H1 (cell line): ENCODE data around the gene PIK3C2G. TPM values are rescaled to one million over a fixed set of nuclear protein-coding genes. Genes with fewer than 3 reads are reported as not detected.

Experiments
- CTCF ChIA-PET: fragments of 300-600 bp; sonication (Branson Sonifier 250); formaldehyde crosslinking; loops from one replicate; lab custom pipeline; 2021; ENCODE audit not compliant: partially characterized antibody; lab: Charles Lee
- POLR2A ChIA-PET: fragments of 300-600 bp; sonication (Branson Sonifier 250); formaldehyde crosslinking; loops from one replicate; lab custom pipeline; 2021; ENCODE audit warnings: inconsistent platforms; ENCODE audit not compliant: partially characterized antibody; lab: Charles Lee
- DNase-seq, 2 experiments: peaks; one replicate each; pipeline versions ENCODE4 v3.0.0 to v3.0.0-alpha.2; 2010 to 2022; ENCODE audit warnings: low spot score in 2 of 2, low read depth in 1 of 2, mixed read lengths in 1 of 2
- FAIRE-seq: peaks from 2 replicates; lab custom pipeline; 2011; peaks lifted over from hg19 to GRCh38; lab: Jason Lieb, UNC
- H2AFZ ChIP-seq: 2 replicates; pipeline ENCODE4 v1.8.1; 2012; ENCODE audit warnings: low read length, inconsistent platforms
- H2AK5ac ChIP-seq: 2 replicates; pipeline ENCODE4 v1.6.1; 2013; ENCODE audit warnings: low read depth, low read length
- H2BK120ac ChIP-seq: replicated peaks from 2 replicates; pipeline ENCODE3; 2013; ENCODE audit warnings: low read depth, low read length, inconsistent platforms
- H2BK12ac ChIP-seq: 2 replicates; pipeline ENCODE4 v1.6.1; 2013; ENCODE audit warnings: low read depth, low read length
- H2BK15ac ChIP-seq: 2 replicates; pipeline ENCODE4 v1.6.1; 2013; ENCODE audit warnings: low read length
- H2BK20ac ChIP-seq: 2 replicates; pipeline ENCODE4 v1.6.1; 2013; ENCODE audit warnings: low read length
- H2BK5ac ChIP-seq: 2 replicates; pipeline ENCODE4 v1.6.1; 2013; ENCODE audit warnings: low read depth, low read length
- H3K14ac ChIP-seq: 2 replicates; pipeline ENCODE4 v1.6.1; 2013; ENCODE audit warnings: inconsistent platforms; ENCODE audit not compliant: insufficient read length
- H3K18ac ChIP-seq: 2 replicates; pipeline ENCODE4 v1.6.1; 2013; ENCODE audit warnings: low read length; ENCODE audit errors: extremely low read depth
- H3K23ac ChIP-seq: 2 replicates; pipeline ENCODE4 v1.6.1; 2013; ENCODE audit warnings: inconsistent platforms; ENCODE audit not compliant: insufficient read length
- H3K23me2 ChIP-seq: 2 replicates; pipeline ENCODE4 v1.6.1; 2013; ENCODE audit warnings: low read depth, low read length
- H3K27ac ChIP-seq: 2 replicates; pipeline ENCODE4 v1.6.1; 2011; ENCODE audit warnings: low read depth, low read length, inconsistent platforms
- H3K27me3 ChIP-seq, 4 experiments: replicated peaks in 1 of 4; 1 replicate in 1 of 4; 2 replicates in 3 of 4; pipeline versions ENCODE4 v1.6.1 to v1.8.1; 2011 to 2013; ENCODE audit warnings: low read length in 3 of 4, mild to moderate bottlenecking in 3 of 4, inconsistent platforms in 2 of 4, mixed read lengths in 2 of 4, moderate library complexity in 1 of 4; ENCODE audit not compliant: control insufficient read depth in 3 of 4, insufficient read depth in 3 of 4; ENCODE audit errors: extremely low read depth in 1 of 4
- H3K36me3 ChIP-seq, 4 experiments: 2 replicates each; pipeline versions ENCODE4 v1.6.1 to v1.8.1; 2011 to 2013; ENCODE audit warnings: mild to moderate bottlenecking in 4 of 4, low read length in 3 of 4, moderate library complexity in 2 of 4, control low read depth in 1 of 4, inconsistent platforms in 1 of 4; ENCODE audit not compliant: insufficient read depth in 4 of 4, control insufficient read depth in 2 of 4
- H3K4ac ChIP-seq: replicated peaks from 2 replicates; pipeline ENCODE3; 2013; ENCODE audit warnings: low read length, low read depth, mixed read lengths, inconsistent platforms; ENCODE audit not compliant: insufficient read length
- H3K4me1 ChIP-seq, 4 experiments: replicated peaks in 1 of 4; 1 replicate in 1 of 4; 2 replicates in 3 of 4; pipeline versions ENCODE4 v1.6.1 to v1.8.1; 2011 to 2013; ENCODE audit warnings: low read length in 3 of 4, inconsistent platforms in 2 of 4, mixed read lengths in 1 of 4; ENCODE audit not compliant: insufficient read depth in 4 of 4, control insufficient read depth in 3 of 4
- H3K4me2 ChIP-seq, 2 experiments: 2 replicates each; pipeline versions ENCODE4 v1.6.1 to v1.8.1; 2011 to 2013; ENCODE audit warnings: low read depth in 2 of 2, low read length in 2 of 2, control low read depth in 1 of 2, inconsistent platforms in 1 of 2, mild to moderate bottlenecking in 1 of 2; ENCODE audit not compliant: insufficient read depth in 1 of 2
- H3K4me3 ChIP-seq, 4 experiments: fragments of 200-600, 300-600 bp in 1 of 4; sonication (generic), shearing (Covaris generic), sonication (Bioruptor Twin) in 1 of 4; 2 replicates each; pipeline versions ENCODE4 v1.5.1 to v1.8.1; 2011 to 2016; ENCODE audit warnings: low read length in 4 of 4, low read depth in 3 of 4, control low read depth in 2 of 4, inconsistent platforms in 2 of 4, mild to moderate bottlenecking in 2 of 4, mixed read lengths in 1 of 4, moderate library complexity in 1 of 4; ENCODE audit not compliant: insufficient read depth in 2 of 4; ENCODE audit errors: extremely low read depth in 1 of 4
- H3K56ac ChIP-seq: replicated peaks from 2 replicates; pipeline ENCODE3; 2013; ENCODE audit warnings: low read depth, mild to moderate bottlenecking, mixed read lengths, low read length, inconsistent platforms; ENCODE audit not compliant: insufficient read length
- H3K79me1 ChIP-seq: 2 replicates; pipeline ENCODE4 v1.6.1; 2013; ENCODE audit warnings: low read depth, low read length, control low read depth
- H3K79me2 ChIP-seq, 2 experiments: 2 replicates each; pipeline versions ENCODE4 v1.6.1 to v1.8.1; 2012 to 2013; ENCODE audit warnings: low read length in 2 of 2, mild to moderate bottlenecking in 2 of 2, inconsistent platforms in 1 of 2; ENCODE audit not compliant: insufficient read depth in 2 of 2, control insufficient read depth in 1 of 2
- H3K9ac ChIP-seq, 4 experiments: replicated peaks in 1 of 4; 1 replicate in 1 of 4; 2 replicates in 3 of 4; pipeline versions ENCODE4 v1.6.1 to v1.8.1; 2011 to 2013; ENCODE audit warnings: low read depth in 3 of 4, low read length in 3 of 4, control low read depth in 2 of 4, mild to moderate bottlenecking in 2 of 4, moderate library complexity in 2 of 4, inconsistent platforms in 1 of 4; ENCODE audit errors: extremely low read depth in 1 of 4
- H3K9me3 ChIP-seq, 2 experiments: 2 replicates each; pipeline versions ENCODE4 v1.6.1 to v1.8.1; 2012 to 2013; ENCODE audit warnings: mild to moderate bottlenecking in 2 of 2, moderate library complexity in 2 of 2, control low read depth in 1 of 2, inconsistent platforms in 1 of 2, low read depth in 1 of 2, low read length in 1 of 2, mixed read lengths in 1 of 2; ENCODE audit not compliant: insufficient read depth in 2 of 2
- H4K20me1 ChIP-seq, 2 experiments: replicated peaks in 1 of 2; 2 replicates each; pipeline versions ENCODE3 to v1.8.1; 2011 to 2013; ENCODE audit warnings: inconsistent platforms in 2 of 2, low read length in 2 of 2, mild to moderate bottlenecking in 1 of 2; ENCODE audit not compliant: insufficient read depth in 2 of 2, control insufficient read depth in 1 of 2
- H4K5ac ChIP-seq: 2 replicates; pipeline ENCODE4 v1.6.1; 2013; ENCODE audit warnings: low read length, low read depth, mixed read lengths, inconsistent platforms; ENCODE audit not compliant: insufficient read length
- H4K8ac ChIP-seq: 2 replicates; pipeline ENCODE4 v1.8.0; 2013; ENCODE audit warnings: mild to moderate bottlenecking, moderate library complexity, low read length, inconsistent platforms; ENCODE audit not compliant: insufficient read depth; ENCODE audit errors: extremely low read depth
- H4K91ac ChIP-seq: replicated peaks from 2 replicates; pipeline ENCODE3; 2013; ENCODE audit warnings: low read length, mixed read lengths, inconsistent platforms; ENCODE audit not compliant: insufficient read length
- RXRA ChIP-seq: IDR thresholded peaks from 2 replicates; pipeline ENCODE4 v1.6.1; 2011; ENCODE audit warnings: low read depth, mild to moderate bottlenecking, low read length, moderate library complexity; ENCODE audit not compliant: insufficient read depth
- TAF1 ChIP-seq: IDR thresholded peaks from 2 replicates; pipeline ENCODE4 v1.6.1; 2011; ENCODE audit warnings: mild to moderate bottlenecking, low read depth, low read length
- WGBS, 2 experiments: shearing (Covaris generic) in 1 of 2; methylation state at CpG; one replicate each; pipeline versions ENCODE4 v1.1.6 to v1.1.7; 2013 to 2015; ENCODE audit warnings: low lambda C conversion rate in 2 of 2, mixed read lengths in 2 of 2, inconsistent platforms in 1 of 2, low coverage in 1 of 2, missing lambda C conversion rate in 1 of 2; ENCODE audit not compliant: insufficient replicate concordance in 2 of 2, insufficient coverage in 1 of 2, insufficient read length in 1 of 2; ENCODE audit errors: extremely low coverage in 1 of 2, missing lambda C conversion rate in 1 of 2; 5-methylcytosine and 5-hydroxymethylcytosine counted together
- polyA plus RNA-seq, 7 experiments: library from polyadenylated mRNA; depleted of rRNA in 3 of 7; stranded (reverse) in 5 of 7; unstranded in 2 of 7; fragments of >200 nt in 5 of 7; fragments of 200-250 nt in 2 of 7; gene quantifications; 1 replicate in 5 of 7; 2 replicates in 1 of 7; 4 replicates in 1 of 7; pipeline versions ENCODE4 v1.2.1 to v1.2.3, GENCODE V29; 2011 to 2013; ENCODE audit warnings: missing spikeins in 2 of 7, mixed read lengths in 2 of 7
- total RNA-seq: library from RNA; stranded (reverse); fragmentation: NEBNext Ultra II Directional; extraction: Animal tissue kit (Norgen Biotek cat#: 25700); gene quantifications from 2 replicates; pipeline ENCODE4 v1.2.1, GENCODE V29; 2021

PIK3C2G gene
- total and polyA plus RNA-seq, 2 of the 8 experiments (the other 6 are each of a cell fraction or from before 2014, with no cell fraction given) = not detected

DNA sequence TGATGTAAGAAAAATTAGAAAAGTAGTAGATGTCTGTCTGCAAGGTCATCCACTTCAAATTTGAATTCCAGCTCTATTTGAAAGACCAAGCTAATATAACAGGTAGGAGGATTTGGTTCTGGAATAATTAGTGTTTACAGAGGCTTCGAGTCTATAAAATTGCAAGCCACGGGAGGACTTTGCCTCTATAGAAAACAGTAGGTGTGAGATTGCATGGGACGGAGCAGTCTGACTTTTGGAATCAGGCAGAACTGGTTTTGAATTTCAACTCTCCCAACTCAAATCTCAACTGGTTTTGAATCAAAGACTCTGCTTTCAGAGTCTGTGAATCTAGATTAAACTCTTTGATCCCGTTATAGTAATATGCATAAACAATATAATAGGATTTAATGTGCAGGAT lies 82.4 kb downstream of the PIK3C2G start:
- Histone ChIP-seq H2BK5ac (no peak overlapping the region), H2AK5ac (no peak overlapping the region), H3K79me1 (no peaks in the 10 kb centered on the region), H3K4ac (no peak overlapping the region), H3K27ac (no peak overlapping the region), H3K9me3 (no peaks in the 10 kb centered on the region), H3K9ac (no peak overlapping the region), H3K56ac (no peak overlapping the region), H3K23me2 (no peaks in the 10 kb centered on the region), H2AFZ (no peak overlapping the region), H4K5ac (no peak overlapping the region), H2BK15ac (no peak overlapping the region), H3K23ac (no peak overlapping the region), H3K4me1 (no peaks in the 10 kb centered on the region), H2BK20ac (no peak overlapping the region), H3K14ac (no peak overlapping the region), H3K18ac (no peak overlapping the region), H2BK120ac (no peak overlapping the region), H2BK12ac (no peak overlapping the region), H4K20me1 (no peaks in the 10 kb centered on the region), H3K4me2 (no peak overlapping the region), H3K4me3 (no peak overlapping the region), H3K79me2 (no peaks in the 10 kb centered on the region), H3K27me3 (no peaks in the 10 kb centered on the region; a peak in 1 of 7 replicates), H4K91ac (no peak overlapping the region), H4K8ac (no peak overlapping the region), H3K36me3 (no peaks in the 10 kb centered on the region)
- no peak for TF ChIP-seq TAF1
- no peak for TF ChIP-seq RXRA
- FAIRE-seq (no peak), DNase-seq (no peak)
- POLR2A ChIA-PET = no interaction called here
- 93% methylated on average over 4 of the region's 4 CpGs; no CpG with 5 or more reads in 1 of the 2 experiments for WGBS, 2 experiments
- CTCF ChIA-PET = interaction anchor here (0.5 kb wide), 1 partner anchor 30 kb away, joined by 3 read pairs; no protein-coding TSS in a partner anchor
